ENCODE data around the gene SLC6A3.

- TF ChIP-seq, protein P1, sequence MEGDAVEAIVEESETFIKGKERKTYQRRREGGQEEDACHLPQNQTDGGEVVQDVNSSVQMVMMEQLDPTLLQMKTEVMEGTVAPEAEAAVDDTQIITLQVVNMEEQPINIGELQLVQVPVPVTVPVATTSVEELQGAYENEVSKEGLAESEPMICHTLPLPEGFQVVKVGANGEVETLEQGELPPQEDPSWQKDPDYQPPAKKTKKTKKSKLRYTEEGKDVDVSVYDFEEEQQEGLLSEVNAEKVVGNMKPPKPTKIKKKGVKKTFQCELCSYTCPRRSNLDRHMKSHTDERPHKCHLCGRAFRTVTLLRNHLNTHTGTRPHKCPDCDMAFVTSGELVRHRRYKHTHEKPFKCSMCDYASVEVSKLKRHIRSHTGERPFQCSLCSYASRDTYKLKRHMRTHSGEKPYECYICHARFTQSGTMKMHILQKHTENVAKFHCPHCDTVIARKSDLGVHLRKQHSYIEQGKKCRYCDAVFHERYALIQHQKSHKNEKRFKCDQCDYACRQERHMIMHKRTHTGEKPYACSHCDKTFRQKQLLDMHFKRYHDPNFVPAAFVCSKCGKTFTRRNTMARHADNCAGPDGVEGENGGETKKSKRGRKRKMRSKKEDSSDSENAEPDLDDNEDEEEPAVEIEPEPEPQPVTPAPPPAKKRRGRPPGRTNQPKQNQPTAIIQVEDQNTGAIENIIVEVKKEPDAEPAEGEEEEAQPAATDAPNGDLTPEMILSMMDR (IDR thresholded peaks at IDR 0.05), result no peak
- no peak for TF ChIP-seq POLR2A (IDR thresholded peaks at IDR 0.05)
- no peak for TF ChIP-seq POLR2AphosphoS5 (IDR thresholded peaks at IDR 0.05)
- TF ChIP-seq EP300 (IDR thresholded peaks at IDR 0.05), result no peak
Observed at GRCh38 chr5:1374679-1375055, 70.6 kb downstream of the SLC6A3 start.

Data from suprapubic skin (tissue), 4 donors.